ENCODE data around the gene BPIFB2.

- TF ChIP-seq CTCF (IDR thresholded peaks at IDR 0.05) (no peak), EP300 (IDR thresholded peaks at IDR 0.05) (no peak), POLR2A (IDR thresholded peaks at IDR 0.05) (no peak), POLR2AphosphoS5 (IDR thresholded peaks at IDR 0.05) (no peak)
Measured at GRCh38 chr20:33031531-33031930, 24.0 kb downstream of the BPIFB2 start, which contains the start of gene BPIFB6.
